GM12891 (cell line): Measurements from ENCODE around the gene BABAM2.

ENCODE experiments used
- PAX5 ChIP-seq: IDR thresholded peaks from 2 replicates; pipeline ENCODE4 v1.6.1; 2011; ENCODE audit warnings: low read length, moderate library complexity, mild to moderate bottlenecking; ENCODE audit not compliant: insufficient read depth, severe bottlenecking
- POLR2A ChIP-seq: IDR thresholded peaks from 2 replicates; pipeline ENCODE4 v1.6.1; 2011; ENCODE audit warnings: low read depth, low read length, control low read depth
- POLR2AphosphoS5 ChIP-seq: IDR thresholded peaks from 2 replicates; pipeline ENCODE4 v1.6.1; 2011; ENCODE audit warnings: low read depth, low read length, control low read depth
- POU2F2 ChIP-seq: IDR thresholded peaks from 2 replicates; pipeline ENCODE4 v1.6.1; 2011; ENCODE audit warnings: low read depth, mild to moderate bottlenecking, control low read depth, low read length, moderate library complexity
- SPI1 ChIP-seq: IDR thresholded peaks from 2 replicates; pipeline ENCODE4 v1.6.1; 2011; ENCODE audit warnings: low read depth, low read length, control low read depth
- TAF1 ChIP-seq: IDR thresholded peaks from 2 replicates; pipeline ENCODE4 v1.6.1; 2011; ENCODE audit warnings: low read depth, low read length, control low read depth

DNA sequence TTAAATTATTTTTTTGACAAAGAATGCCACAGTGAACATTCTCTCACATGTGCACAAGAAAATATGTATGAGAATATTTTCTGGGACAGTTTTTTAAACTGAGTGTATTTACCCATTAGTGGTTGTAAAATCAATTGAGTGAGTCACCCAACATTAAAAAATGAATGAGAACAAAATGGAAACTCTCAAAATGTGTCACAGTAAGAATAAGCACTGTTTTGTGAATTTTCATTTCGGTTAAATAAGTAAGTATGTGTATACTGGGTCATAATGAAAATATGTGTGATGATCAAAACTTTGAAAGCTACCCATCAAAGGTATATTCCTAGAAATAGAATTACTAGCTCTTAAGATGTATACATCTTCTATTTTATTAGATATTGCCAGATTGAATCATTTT is 11.6 kb downstream of the BABAM2 start:
- no peak for TF ChIP-seq TAF1
- no peak for TF ChIP-seq POLR2A
- no peak for TF ChIP-seq POLR2AphosphoS5
- TF ChIP-seq SPI1 = no peak
- no peak for TF ChIP-seq PAX5
- TF ChIP-seq POU2F2 = no peak
